K562 (cell line): ENCODE data around the gene PGPEP1. TPM values are rescaled to one million over a fixed set of nuclear protein-coding genes. Genes with fewer than 3 reads are reported as not detected.
A peak's percentile ranks its signal among the peaks of the same experiment; 100 is the strongest.

Source experiments
- ASH1L ChIP-seq: fragments of 450-650 bp; IDR thresholded peaks from 2 replicates; pipeline ENCODE4 v1.6.1; 2018; ENCODE audit warnings: borderline replicate concordance, mild to moderate bottlenecking, low read depth; ENCODE audit not compliant: partially characterized antibody
- CBFB ChIP-seq: sonication (generic); formaldehyde crosslinking; IDR thresholded peaks from 2 replicates; pipeline ENCODE4 v1.4.0; 2020; ENCODE audit warnings: mild to moderate bottlenecking, missing genetic modification reagents
- CHD1 ChIP-seq: fragments of 200-600 bp; sonication (generic); IDR thresholded peaks from one replicate; pipeline ENCODE4 v1.6.1; 2012; ENCODE audit warnings: mild to moderate bottlenecking, moderate library complexity, low read length, inconsistent platforms
- HNRNPLL ChIP-seq: fragments of 200-400 bp; formaldehyde crosslinking; IDR thresholded peaks from 2 replicates; pipeline ENCODE4 v1.6.1; 2017; ENCODE audit warnings: low read length, low read depth, mild to moderate bottlenecking; ENCODE audit not compliant: poor library complexity, severe bottlenecking
- JUN ChIP-seq, 2 experiments: sonication (generic) in 1 of 2; formaldehyde crosslinking in 1 of 2; IDR thresholded peaks; 2 replicates each; pipeline versions ENCODE4 v1.6.1 to v1.8.0; 2012 to 2022; ENCODE audit warnings: borderline replicate concordance in 2 of 2, mild to moderate bottlenecking in 2 of 2, improper control_type of control experiment in 1 of 2, low read depth in 1 of 2, low read length in 1 of 2, missing genetic modification reagents in 1 of 2
- JUNB ChIP-seq: fragments of 450-650 bp; formaldehyde crosslinking; conservative IDR thresholded peaks from 2 replicates; pipeline ENCODE4 v1.4.0; 2020; ENCODE audit warnings: mild to moderate bottlenecking
- KLF6 ChIP-seq: fragments of 250-450 bp; sonication (Bioruptor Pico); IDR thresholded peaks from 2 replicates; pipeline ENCODE4 v1.4.0; 2020; ENCODE audit warnings: mild to moderate bottlenecking, moderate library complexity, borderline replicate concordance
- LARP7 ChIP-seq: fragments of 450-650 bp; IDR thresholded peaks from 2 replicates; pipeline ENCODE4 v1.6.1; 2016
- MEF2D ChIP-seq: conservative IDR thresholded peaks from 2 replicates; pipeline ENCODE4 v1.6.1; 2016; ENCODE audit warnings: low read depth, missing genetic modification characterization, missing compliant biosample characterization
- NR2C1 ChIP-seq, 2 experiments: fragments of 450-650 bp; IDR thresholded peaks; 2 replicates each; pipeline ENCODE4 v1.6.1; 2017; ENCODE audit warnings: mild to moderate bottlenecking in 2 of 2, antibody characterized with exemption in 1 of 2, inconsistent platforms in 1 of 2, missing compliant biosample characterization in 1 of 2, missing genetic modification characterization in 1 of 2
- NR2C2 ChIP-seq, 2 experiments: fragments of 200-800 bp in 1 of 2; sonication (Bioruptor generic) in 1 of 2; sonication (generic) in 1 of 2; formaldehyde crosslinking in 1 of 2; IDR thresholded peaks; 2 replicates each; pipeline versions ENCODE4 v1.6.1 to v1.8.0; 2016 to 2022; ENCODE audit warnings: mild to moderate bottlenecking in 1 of 2, missing compliant biosample characterization in 1 of 2, missing genetic modification characterization in 1 of 2, missing genetic modification reagents in 1 of 2
- PPARD ChIP-seq: fragments of 250-450 bp; sonication (Bioruptor Pico); IDR thresholded peaks from 2 replicates; pipeline ENCODE4 v1.8.0; 2022; ENCODE audit warnings: inconsistent platforms, mild to moderate bottlenecking, moderate library complexity
- RCOR1 ChIP-seq, 2 experiments: IDR thresholded peaks; 2 replicates each; pipeline ENCODE4 v1.6.1; 2012; ENCODE audit warnings: low read depth in 2 of 2, low read length in 2 of 2, borderline replicate concordance in 1 of 2, improper control_type of control experiment in 1 of 2
- RNF219 ChIP-seq: fragments of 250-450 bp; sonication (Bioruptor Pico); IDR thresholded peaks from 2 replicates; pipeline ENCODE4 v1.5.0; 2022; ENCODE audit warnings: mild to moderate bottlenecking
- SOX6 ChIP-seq: fragments of 450-650 bp; IDR thresholded peaks from 2 replicates; pipeline ENCODE4 v1.6.1; 2014; ENCODE audit warnings: mild to moderate bottlenecking
- SP1 ChIP-seq: sonication (generic); formaldehyde crosslinking; IDR thresholded peaks from 2 replicates; pipeline ENCODE4 v1.8.1; 2022; ENCODE audit warnings: mild to moderate bottlenecking, missing genetic modification reagents
- SRSF9 ChIP-seq: fragments of 200-400 bp; formaldehyde crosslinking; IDR thresholded peaks from 2 replicates; pipeline ENCODE4 v1.6.1; 2017; ENCODE audit warnings: low read depth, low read length, borderline replicate concordance
- ZC3H4 ChIP-seq: sonication (generic); formaldehyde crosslinking; IDR thresholded peaks from 2 replicates; pipeline ENCODE4 v1.9.0; 2021; ENCODE audit warnings: missing genetic modification reagents, borderline replicate concordance
- ZNF175 ChIP-seq: fragments of 200-800 bp; sonication (Bioruptor generic); IDR thresholded peaks from 2 replicates; pipeline ENCODE4 v1.6.1; 2016; ENCODE audit warnings: low read depth, mild to moderate bottlenecking, missing genetic modification characterization, missing compliant biosample characterization
- ZNF584 ChIP-seq: fragments of 200-800 bp; sonication (Bioruptor generic); IDR thresholded peaks from 2 replicates; pipeline ENCODE4 v1.6.1; 2016; ENCODE audit warnings: low read depth, mild to moderate bottlenecking, missing genetic modification characterization, missing compliant biosample characterization
- ZNF589 ChIP-seq: fragments of 200-800 bp; sonication (Bioruptor generic); IDR thresholded peaks from 2 replicates; pipeline ENCODE4 v1.6.1; 2016; ENCODE audit warnings: low read depth, missing genetic modification characterization, missing compliant biosample characterization
- ZNF699 ChIP-seq: fragments of 250-450 bp; sonication (Bioruptor Pico); IDR thresholded peaks from 2 replicates; pipeline ENCODE4 v1.8.0; 2021; ENCODE audit warnings: mild to moderate bottlenecking, moderate library complexity; ENCODE audit not compliant: insufficient replicate concordance
- polyA plus RNA-seq, 8 experiments: library from polyadenylated mRNA; depleted of rRNA in 4 of 8; stranded (reverse) in 5 of 8; unstranded in 3 of 8; fragments of >200 nt; fragmentation: Nextera tagmentation in 2 of 8; fragmentation: Illumina TruSeq in 1 of 8; extraction: Ambion mirVana in 2 of 8; extraction: Trizol in 1 of 8; gene quantifications; 2 replicates each; pipeline versions ENCODE4 v1.2.1 to v1.2.3, GENCODE V29; 2011 to 2014; ENCODE audit warnings: inconsistent platforms in 1 of 8, missing spikeins in 1 of 8
- total RNA-seq, 7 experiments: library from RNA; depleted of rRNA in 6 of 7; stranded (reverse); fragments of >200 nt in 6 of 7; fragmentation: Illumina TruSeq in 2 of 7; extraction: Trizol in 2 of 7; gene quantifications; 2 replicates each; pipeline versions ENCODE4 v1.2.1 to v1.2.3, GENCODE V29; 2011 to 2021; ENCODE audit warnings: low replicate concordance in 1 of 7
- TF ChIP-seq, protein P1 (sequence below): fragments of 250-450 bp; sonication (Bioruptor Pico); IDR thresholded peaks from 2 replicates; pipeline ENCODE4 v1.8.0; 2021; ENCODE audit warnings: moderate library complexity, mild to moderate bottlenecking, inconsistent platforms
- TF ChIP-seq, protein P2 (sequence below): fragments of 450-650 bp; formaldehyde crosslinking; IDR thresholded peaks from 2 replicates; pipeline ENCODE4 v1.4.0; 2022; ENCODE audit warnings: mild to moderate bottlenecking, moderate library complexity

Gene PGPEP1
- total and polyA plus RNA-seq, 9 of the 15 experiments (the other 6 are each of a cell fraction or from before 2014, with no cell fraction given): 10.0 to 69.6 (median 33.5) TPM

- TF ChIP-seq PPARD (CRISPR knock-in tag) (no peak), SRSF9 (no peak), ZNF584 (no peak), CBFB (CRISPR knock-in tag) (0 out of 2 replicates have a peak, but pooled peaks have one; percentile 62), SP1 (CRISPR knock-in tag) (peak; percentile 57), CHD1 (peak; percentile 96), ZNF589 (CRISPR knock-in tag) (peak; percentile 10), KLF6 (no peak; the same call in 1 of the 2 replicates), JUNB (no peak), ASH1L (no peak), NR2C2 (CRISPR knock-in tag; IDR thresholded peaks at IDR 0.05) (no peak; the same call in 1 of the 2 replicates), NR2C2 (tag; IDR thresholded peaks at IDR 0.05) (0 out of 2 replicates have a peak, but pooled peaks have one; percentile 0), RNF219 (CRISPR knock-in tag) (peak; percentile 47; the same call in 1 of the 2 replicates), MEF2D (tag) (no peak), LARP7 (no peak), JUN (IDR thresholded peaks at IDR 0.05; ENCODE audit: borderline replicate concordance, low read depth, low read length) (no peak), JUN (CRISPR knock-in tag; IDR thresholded peaks at IDR 0.05; ENCODE audit: borderline replicate concordance) (peak; percentile 66; the same call in 1 of the 2 replicates), ZNF699 (no peak), ZNF175 (CRISPR knock-in tag) (no peak; the same call in 1 of the 2 replicates), SOX6 (peak; percentile 11; the same call in 1 of the 2 replicates), NR2C1 (IDR thresholded peaks at IDR 0.05) (no peak), NR2C1 (tag; IDR thresholded peaks at IDR 0.05) (no peak), ZC3H4 (peak; percentile 60; the same call in 1 of the 2 replicates), RCOR1 (IDR thresholded peaks at IDR 0.05; ENCODE audit: borderline replicate concordance in 1 of 2, low read depth in 2 of 2, low read length in 2 of 2) (0 out of 4 replicates have a peak, but pooled peaks of 1 of the 2 experiments have one; percentile 12), HNRNPLL (no peak)
- TF ChIP-seq, protein P1, sequence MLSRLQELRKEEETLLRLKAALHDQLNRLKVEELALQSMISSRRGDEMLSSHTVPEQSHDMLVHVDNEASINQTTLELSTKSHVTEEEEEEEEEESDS (CRISPR knock-in tag): no peak
- TF ChIP-seq, protein P2, sequence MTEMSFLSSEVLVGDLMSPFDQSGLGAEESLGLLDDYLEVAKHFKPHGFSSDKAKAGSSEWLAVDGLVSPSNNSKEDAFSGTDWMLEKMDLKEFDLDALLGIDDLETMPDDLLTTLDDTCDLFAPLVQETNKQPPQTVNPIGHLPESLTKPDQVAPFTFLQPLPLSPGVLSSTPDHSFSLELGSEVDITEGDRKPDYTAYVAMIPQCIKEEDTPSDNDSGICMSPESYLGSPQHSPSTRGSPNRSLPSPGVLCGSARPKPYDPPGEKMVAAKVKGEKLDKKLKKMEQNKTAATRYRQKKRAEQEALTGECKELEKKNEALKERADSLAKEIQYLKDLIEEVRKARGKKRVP (CRISPR knock-in tag): peak; percentile 91
These were observed 46.3 kb downstream of the PGPEP1 start (continued) for GRCh38 chr19:18386543-18387271.
